GM12878 (cell line): ENCODE measurements around the gene IFNAR2. TPM values are rescaled to one million over a fixed set of nuclear protein-coding genes. Genes with fewer than 3 reads are reported as not detected.

Source experiments
- ATAC-seq: fragments of 200-7000 bp; cut with Tn5 transposase; 3 replicates; pipeline ENCODE4 v1.9.1; 2020; ENCODE audit warnings: mild to moderate bottlenecking, moderate library complexity
- BruUV-seq: library from RNA; stranded (reverse); fragments of 400-500 nt; replicated peaks from 2 replicates; lab custom pipeline; 2021; lab: Mats Ljungman, UMichigan
- CTCF ChIA-PET: fragments of 300-600 bp; sonication (Branson Sonifier 250); formaldehyde crosslinking; extraction: SDS; loops from one replicate; lab custom pipeline; 2021; ENCODE audit warnings: inconsistent platforms; lab: Yijun Ruan, JAX
- POLR2A ChIA-PET: fragments of 350-600 bp; formaldehyde crosslinking; extraction: SDS; loops from one replicate; lab custom pipeline; 2021; ENCODE audit warnings: inconsistent platforms; lab: Charles Lee
- RAD21 ChIA-PET: fragments of 300-600 bp; sonication (Branson Sonifier 250); formaldehyde crosslinking; loops from one replicate; lab custom pipeline; 2023; ENCODE audit warnings: antibody characterized with exemption; ENCODE audit not compliant: unreplicated experiment; lab: Charles Lee
- SMC1A ChIA-PET: fragments of 300-600 bp; sonication (Branson Sonifier 250); formaldehyde crosslinking; loops from one replicate; lab custom pipeline; 2023; ENCODE audit not compliant: unreplicated experiment, uncharacterized antibody; lab: Charles Lee
- DNase-seq: peaks from one replicate; pipeline ENCODE4 v3.0.0-alpha.2; 2011; ENCODE audit warnings: low read depth, low spot score
- FAIRE-seq: peaks from 3 replicates; lab custom pipeline; 2011; peaks lifted over from hg19 to GRCh38; lab: Jason Lieb, UNC
- H2AFZ ChIP-seq: 2 replicates; pipeline ENCODE4 v1.6.0; 2011; ENCODE audit warnings: low read depth, low read length, control low read depth; ENCODE audit not compliant: control insufficient read depth
- H3K27ac ChIP-seq: 2 replicates; pipeline ENCODE4 v1.5.1; 2011; ENCODE audit warnings: control low read depth; ENCODE audit not compliant: control insufficient read depth, insufficient read depth
- H3K27me3 ChIP-seq, 2 experiments: replicated peaks in 1 of 2; 2 replicates each; pipeline versions ENCODE4 v1.6.0 to v1.6.1; 2011; ENCODE audit warnings: low read length in 1 of 2; ENCODE audit not compliant: control insufficient read depth in 2 of 2, insufficient read depth in 2 of 2
- H3K36me3 ChIP-seq, 2 experiments: 2 replicates each; pipeline ENCODE4 v1.5.1; 2011; ENCODE audit warnings: low read length in 1 of 2; ENCODE audit not compliant: control insufficient read depth in 2 of 2, insufficient read depth in 2 of 2
- H3K4me1 ChIP-seq: 2 replicates; pipeline ENCODE4 v1.6.1; 2011; ENCODE audit warnings: mild to moderate bottlenecking, low read length, moderate library complexity, mixed read lengths; ENCODE audit not compliant: control insufficient read depth, insufficient read depth
- H3K4me2 ChIP-seq: 2 replicates; pipeline ENCODE4 v1.6.0; 2011; ENCODE audit warnings: control low read depth; ENCODE audit not compliant: control insufficient read depth, insufficient read depth
- H3K4me3 ChIP-seq: fragments of 200-600 bp; sonication (generic); 2 replicates; pipeline ENCODE4 v1.5.1; 2016
- H3K79me2 ChIP-seq: 2 replicates; pipeline ENCODE4 v1.6.0; 2011; ENCODE audit warnings: low read length; ENCODE audit not compliant: control insufficient read depth, insufficient read depth
- H3K9ac ChIP-seq: 2 replicates; pipeline ENCODE4 v1.8.0; 2011; ENCODE audit warnings: low read length, control low read depth, mixed read lengths; ENCODE audit not compliant: control insufficient read depth, insufficient read depth
- H3K9me3 ChIP-seq: replicated peaks from 3 replicates; pipeline ENCODE4 v1.5.1; 2011; ENCODE audit warnings: mild to moderate bottlenecking, low read length; ENCODE audit not compliant: control insufficient read depth, insufficient read depth
- H4K20me1 ChIP-seq: 2 replicates; pipeline ENCODE4 v1.6.0; 2011; ENCODE audit not compliant: control insufficient read depth, insufficient read depth
- BHLHE40 ChIP-seq, 2 experiments: fragments of 450-650 bp in 1 of 2; IDR thresholded peaks; 2 replicates each; pipeline ENCODE4 v1.6.1; 2011 to 2017; ENCODE audit warnings: low read depth in 2 of 2, borderline replicate concordance in 1 of 2, improper control_type of control experiment in 1 of 2, low read length in 1 of 2, mild to moderate bottlenecking in 1 of 2
- IKZF2 ChIP-seq, 2 experiments: fragments of 450-650 bp; IDR thresholded peaks; 2 replicates each; pipeline ENCODE4 v1.6.1; 2017; ENCODE audit warnings: mild to moderate bottlenecking in 2 of 2, moderate library complexity in 2 of 2
- MXI1 ChIP-seq: fragments of 150-350 bp; IDR thresholded peaks from 2 replicates; pipeline ENCODE4 v1.6.1; 2011; ENCODE audit warnings: low read depth, mild to moderate bottlenecking, inconsistent platforms, low read length, improper control_type of control experiment
- PAX8 ChIP-seq: fragments of 450-650 bp; IDR thresholded peaks from 2 replicates; pipeline ENCODE4 v1.6.1; 2017; ENCODE audit warnings: mild to moderate bottlenecking, moderate library complexity
- POLR2AphosphoS5 ChIP-seq: IDR thresholded peaks from 2 replicates; pipeline ENCODE4 v1.6.1; 2011; ENCODE audit warnings: mild to moderate bottlenecking, low read length, inconsistent platforms
- RB1 ChIP-seq: fragments of 450-650 bp; formaldehyde crosslinking; IDR thresholded peaks from 2 replicates; pipeline ENCODE4 v1.6.1; 2017; ENCODE audit warnings: mild to moderate bottlenecking, borderline replicate concordance
- USF2 ChIP-seq: IDR thresholded peaks from 2 replicates; pipeline ENCODE4 v1.6.1; 2011; ENCODE audit warnings: low read depth, low read length, improper control_type of control experiment, borderline replicate concordance
- WGBS: methylation state at CpG from one replicate; pipeline ENCODE4 v1.1.6; 2016; ENCODE audit warnings: low lambda C conversion rate; ENCODE audit not compliant: insufficient replicate concordance, insufficient coverage; ENCODE audit errors: missing lambda C conversion rate; 5-methylcytosine and 5-hydroxymethylcytosine counted together
- in situ Hi-C: fragments of 300-500 bp; cut with MboI; formaldehyde crosslinking; loops from 9 replicates; pipeline ENCODE4 v1.14.3; 2018; ENCODE audit warnings: mixed read lengths
- intact Hi-C: fragments of 100-400 bp; cut with micrococcal nuclease; formaldehyde crosslinking; loops from one replicate; pipeline ENCODE4 v1.14.2; 2022; ENCODE audit not compliant: unreplicated experiment
- polyA plus RNA-seq, 11 experiments: library from polyadenylated mRNA; depleted of rRNA in 4 of 11; unstranded in 6 of 11; stranded (reverse) in 5 of 11; fragments of >200 nt; fragmentation: Nextera tagmentation in 4 of 11; fragmentation: Illumina TruSeq in 1 of 11; extraction: Ambion mirVana in 4 of 11; extraction: Trizol in 1 of 11; gene quantifications; 1 replicate in 1 of 11; 2 replicates in 10 of 11; pipeline versions ENCODE4 v1.2.1 to v1.2.3, GENCODE V29; 2011 to 2016; ENCODE audit warnings: inconsistent platforms in 2 of 11, missing spikeins in 2 of 11, low read depth in 1 of 11
- total RNA-seq, 4 experiments: library from RNA; depleted of rRNA in 3 of 4; stranded (reverse); fragments of >200 nt in 3 of 4; fragmentation: Illumina TruSeq in 1 of 4; extraction: Trizol in 1 of 4; gene quantifications; 2 replicates each; pipeline versions ENCODE4 v1.2.1 to v1.2.3, GENCODE V29; 2013 to 2021

The IFNAR2 gene
- total and polyA plus RNA-seq, 10 of the 15 experiments (the other 5 are each of a cell fraction or from before 2014, with no cell fraction given), result 8.5 to 99.7 (median 58.1) TPM

GRCh38 chr21:33259995-33260394 is 30.3 kb downstream of the IFNAR2 start:
- no peak for ATAC-seq
- no peak for DNase-seq
- in situ Hi-C loops, result loop anchor here (25.0 kb wide), 1 partner anchor 1602 kb away; no protein-coding TSS in a partner anchor
- no peak for TF ChIP-seq MXI1
- TF ChIP-seq IKZF2 (IDR thresholded peaks at IDR 0.05), result no peak
- TF ChIP-seq BHLHE40 (IDR thresholded peaks at IDR 0.05; ENCODE audit: borderline replicate concordance in 1 of 2, low read depth in 2 of 2, low read length in 1 of 2), result no peak
- no peak for TF ChIP-seq PAX8
- TF ChIP-seq POLR2AphosphoS5, result no peak
- no peak for TF ChIP-seq RB1
- TF ChIP-seq USF2, result no peak
- TF ChIP-seq, all 136 proteins: peak for 0
- no peak overlapping the region for H3K4me3 ChIP-seq
- H3K27ac ChIP-seq, result no peak overlapping the region
- H3K36me3 ChIP-seq, result peaks cover 21 to 39% of the 10 kb centered on the region in 2 experiments
- intact Hi-C loops, result no loop called here
- SMC1A ChIA-PET, result interaction anchor here (1.4 kb wide), 1 partner anchor 8 kb away, joined by 3 read pairs; no protein-coding TSS in a partner anchor
- RAD21 ChIA-PET, result interaction anchor here (1.1 kb wide), 1 partner anchor 21 kb away, joined by 4 read pairs; no protein-coding TSS in a partner anchor
- H3K9me3 ChIP-seq, result no peaks in the 10 kb centered on the region; the same call in 2 of the 3 replicates
- no peak for FAIRE-seq
- no TSS peak for BruUV-seq
- H3K4me1 ChIP-seq, result peaks cover 5% of the 10 kb centered on the region; the same call in 1 of the 2 replicates
- no peak overlapping the region for H2AFZ ChIP-seq
- 65% methylated on average over 7 of the region's 7 CpGs for WGBS
- CTCF ChIA-PET, result interaction anchor here (0.7 to 1.1 kb wide), 2 partner anchors 15 to 21 kb away, joined by 3 to 5 read pairs; no protein-coding TSS in a partner anchor
- no peaks in the 10 kb centered on the region for H4K20me1 ChIP-seq
- POLR2A ChIA-PET, result interaction anchor here (2.6 kb wide), 1 partner anchor 21 kb away, joined by 10 read pairs; no protein-coding TSS in a partner anchor
- no peak overlapping the region for H3K4me2 ChIP-seq
- H3K9ac ChIP-seq, result no peak overlapping the region
- peaks cover 3% of the 10 kb centered on the region for H3K79me2 ChIP-seq
- H3K27me3 ChIP-seq, result no peaks in the 10 kb centered on the region
